Mesothelial cell of epicardium (in vitro differentiated cells): Measurements from ENCODE around the gene NFIB. TPM values are rescaled to one million over a fixed set of nuclear protein-coding genes. Genes with fewer than 3 reads are reported as not detected.

ENCODE experiments used
- DNase-seq, 2 experiments: peaks; one replicate each; pipeline ENCODE4 v3.0.0; 2021; ENCODE audit warnings: low spot score in 2 of 2; ENCODE audit not compliant: unreplicated experiment in 2 of 2
- H3K27ac Mint-ChIP-seq: 2 replicates; pipeline ENCODE4 v1.8.0; 2021; ENCODE audit warnings: mixed read lengths
- H3K27me3 Mint-ChIP-seq: 2 replicates; pipeline ENCODE4 v1.8.0; 2021; ENCODE audit warnings: low read depth, mixed read lengths
- H3K36me3 Mint-ChIP-seq: 2 replicates; pipeline ENCODE4 v1.8.0; 2021; ENCODE audit warnings: mixed read lengths
- H3K4me1 Mint-ChIP-seq: 2 replicates; pipeline ENCODE4 v1.8.0; 2021; ENCODE audit warnings: mixed read lengths
- H3K4me3 Mint-ChIP-seq: 2 replicates; pipeline ENCODE4 v1.8.0; 2021; ENCODE audit warnings: mild to moderate bottlenecking, moderate library complexity, mixed read lengths
- H3K9me3 Mint-ChIP-seq: 2 replicates; pipeline ENCODE4 v1.8.0; 2021; ENCODE audit warnings: mixed read lengths
- CTCF ChIP-seq: fragments of 200-600 bp; sonication (generic); IDR thresholded peaks from one replicate; pipeline ENCODE4 v1.5.0; 2021; ENCODE audit warnings: antibody characterized with exemption; ENCODE audit not compliant: unreplicated experiment
- total RNA-seq: library from RNA; stranded (reverse); gene quantifications from 3 replicates; pipeline ENCODE4 v1.2.1, GENCODE V29; 2021

Gene NFIB
- total RNA-seq, 1 donor from 2014 or later: 230 TPM

DNA sequence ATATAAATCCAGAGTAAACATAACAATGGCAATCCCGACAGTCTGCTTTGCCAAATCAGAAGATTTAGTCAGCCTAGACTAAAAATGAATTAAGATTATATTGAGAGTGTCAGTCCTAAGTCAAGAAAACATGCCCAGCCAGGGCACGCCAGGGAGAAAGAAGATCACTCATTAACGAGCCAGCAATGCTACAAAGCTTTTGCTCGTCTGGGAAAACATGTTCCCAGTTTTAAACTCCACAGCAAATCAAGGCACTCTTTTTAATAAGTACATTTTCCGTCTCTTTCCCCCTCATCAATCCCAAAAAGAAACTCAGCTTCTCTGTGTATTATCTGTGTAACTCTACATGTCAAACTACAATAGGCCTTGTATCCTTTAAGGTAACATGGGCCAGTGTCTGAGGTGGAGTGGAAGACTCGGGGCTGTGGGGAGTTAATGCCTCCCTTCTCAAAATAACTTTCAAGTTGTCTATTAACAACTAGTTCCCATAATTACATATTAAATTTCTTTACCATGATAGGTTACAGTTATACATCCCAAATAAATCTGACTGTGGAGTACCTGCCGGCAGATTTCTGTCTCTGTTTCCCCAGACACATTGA lies 40.9 kb downstream of the NFIB start:
- TF ChIP-seq CTCF: no peak
- Mint-ChIP-seq H3K4me3 (peak overlapping the region; percentile 37), H3K27ac (peak overlapping the region; percentile 94), H3K4me1 (peaks cover 87% of the 10 kb centered on the region), H3K27me3 (no peaks in the 10 kb centered on the region), H3K36me3 (peaks cover 9% of the 10 kb centered on the region), H3K9me3 (peaks cover 5% of the 10 kb centered on the region)
- DNase-seq: no peak

DNA sequence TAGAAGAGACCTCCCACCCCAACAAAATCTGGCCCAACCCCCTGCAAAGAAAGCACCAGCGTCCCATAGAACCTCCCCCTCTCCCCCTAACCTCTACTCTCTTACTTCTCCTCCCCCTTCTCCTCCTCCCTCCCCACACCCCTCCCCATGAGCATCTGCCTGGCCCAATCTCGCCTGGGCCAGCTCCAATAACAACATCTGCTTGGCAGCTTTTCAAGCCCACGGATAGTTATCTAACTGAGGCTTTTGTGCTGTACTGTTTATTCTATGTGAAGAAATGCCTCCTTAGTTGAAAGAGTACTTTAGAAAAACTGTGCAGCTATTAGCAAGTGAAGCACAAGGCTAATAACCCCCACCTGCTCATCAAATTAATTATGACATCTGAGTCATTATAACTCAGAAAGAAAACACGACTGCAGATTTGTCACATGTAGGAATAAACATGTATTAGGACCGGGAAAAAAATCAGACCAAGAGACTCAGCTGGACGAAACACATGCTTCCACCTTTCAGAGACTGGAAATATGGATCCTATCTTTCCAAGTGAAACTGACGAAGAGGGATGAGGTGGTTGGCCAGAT lies 42.8 kb downstream of the NFIB start:
- Mint-ChIP-seq H3K27me3 (no peaks in the 10 kb centered on the region), H3K36me3 (peaks cover 14% of the 10 kb centered on the region), H3K4me3 (peak overlapping the region; percentile 12), H3K4me1 (peaks cover 70% of the 10 kb centered on the region), H3K9me3 (peaks cover 6% of the 10 kb centered on the region), H3K27ac (peak overlapping the region; percentile 98)
- TF ChIP-seq CTCF: no peak
- peak; percentile 60 to 83 for DNase-seq

DNA sequence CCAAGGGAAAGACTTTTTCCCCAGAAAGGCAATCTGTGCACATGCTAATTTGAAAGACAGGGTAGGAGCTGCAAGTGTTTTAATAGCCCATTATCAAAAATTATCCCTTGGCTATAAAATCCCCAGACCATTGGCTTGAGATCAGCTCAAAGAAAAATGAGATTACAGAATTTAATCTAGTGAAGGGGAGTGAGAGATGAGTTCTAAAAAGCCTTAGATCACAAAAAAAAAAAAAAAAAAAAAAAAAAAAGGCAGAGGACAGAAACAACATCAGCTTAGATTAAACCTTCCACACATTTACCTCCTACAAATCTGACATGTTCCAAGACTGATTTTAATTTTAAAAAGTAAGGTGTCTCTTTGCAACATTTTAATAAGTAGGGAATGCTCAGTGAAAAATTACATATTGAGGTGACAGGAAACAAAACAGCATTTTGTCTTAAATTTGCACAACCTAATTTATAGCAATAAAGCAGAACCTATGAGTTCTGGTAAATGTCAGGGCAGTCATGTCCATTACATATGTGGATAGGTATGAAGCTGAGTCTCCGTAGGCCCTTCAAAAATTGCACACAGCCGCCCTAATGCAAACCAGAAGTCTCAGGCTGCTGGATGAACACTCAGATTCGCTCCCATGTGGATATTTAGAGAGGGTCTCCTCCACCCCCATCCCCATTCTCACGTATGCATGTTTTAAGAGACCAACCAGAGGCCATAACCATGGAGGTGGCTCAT lies 43.4 kb downstream of the NFIB start:
- H3K4me1 Mint-ChIP-seq: peaks cover 67% of the 10 kb centered on the region
- peaks cover 19% of the 10 kb centered on the region for H3K36me3 Mint-ChIP-seq
- H3K4me3 Mint-ChIP-seq: peak overlapping the region; percentile 12
- peaks cover 6% of the 10 kb centered on the region for H3K9me3 Mint-ChIP-seq
- no peak for TF ChIP-seq CTCF
- DNase-seq: no peak
- peak overlapping the region; percentile 98 for H3K27ac Mint-ChIP-seq
- H3K27me3 Mint-ChIP-seq: no peaks in the 10 kb centered on the region

GRCh38 chr9:14269916-14270315 lies 44.0 kb downstream of the NFIB start:
- no peaks in the 10 kb centered on the region for H3K27me3 Mint-ChIP-seq
- no peak for TF ChIP-seq CTCF
- peaks cover 6% of the 10 kb centered on the region for H3K9me3 Mint-ChIP-seq
- peaks cover 64% of the 10 kb centered on the region for H3K4me1 Mint-ChIP-seq
- peak overlapping the region; percentile 98 for H3K27ac Mint-ChIP-seq
- H3K36me3 Mint-ChIP-seq: peaks cover 20% of the 10 kb centered on the region
- DNase-seq: no peak
- no peak overlapping the region for H3K4me3 Mint-ChIP-seq

DNA sequence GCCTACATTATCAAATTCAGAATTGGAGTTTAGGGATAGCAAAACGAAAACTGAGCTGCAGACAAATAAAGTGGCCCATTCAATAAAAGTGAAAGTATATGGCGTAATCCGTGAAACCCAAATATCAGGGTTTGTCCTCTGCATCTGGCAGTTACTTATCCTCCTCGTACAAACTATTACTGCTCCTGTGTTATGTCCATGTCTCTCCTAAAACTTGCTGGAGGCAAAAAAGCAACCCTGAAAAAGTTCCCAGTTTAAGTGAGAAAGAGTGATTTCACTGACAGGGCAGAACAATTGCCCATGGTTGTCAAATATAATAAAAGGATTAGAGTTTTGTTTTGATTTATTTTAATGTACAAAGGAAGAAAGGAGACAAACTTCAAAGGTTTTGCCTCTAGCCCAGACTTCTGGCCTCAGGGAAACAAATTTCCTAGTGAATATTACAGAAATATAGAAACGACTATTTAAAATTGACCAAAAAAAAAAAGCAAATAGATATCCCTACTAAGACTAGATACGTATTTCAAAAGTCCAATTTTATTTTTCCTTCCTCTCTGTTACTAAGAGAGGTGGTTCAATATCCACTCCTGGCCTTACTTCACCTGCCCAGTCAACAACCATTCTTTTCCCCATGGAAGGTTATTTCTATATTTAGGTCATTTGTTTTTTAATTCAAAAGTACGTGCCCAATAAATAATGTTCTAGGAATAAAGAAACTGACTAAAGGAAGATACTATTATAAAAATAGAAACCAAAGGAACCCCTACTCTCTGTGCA lies 50.0 kb downstream of the NFIB start:
- no peak for TF ChIP-seq CTCF
- no peak overlapping the region for H3K4me3 Mint-ChIP-seq
- H3K27ac Mint-ChIP-seq: peak overlapping the region; percentile 70
- peaks cover 6% of the 10 kb centered on the region for H3K9me3 Mint-ChIP-seq
- H3K36me3 Mint-ChIP-seq: peaks cover 28% of the 10 kb centered on the region
- H3K4me1 Mint-ChIP-seq: peaks cover 58% of the 10 kb centered on the region
- H3K27me3 Mint-ChIP-seq: no peaks in the 10 kb centered on the region
- no peak for DNase-seq
